Osteoblast (primary cell): ENCODE measurements around the gene ATG7. TPM values are rescaled to one million over a fixed set of nuclear protein-coding genes. Genes with fewer than 3 reads are reported as not detected.

Source experiments
- DNase-seq: peaks from one replicate; pipeline ENCODE4 v3.0.0; 2011; ENCODE audit warnings: low spot score, mixed read lengths; ENCODE audit not compliant: insufficient read length; ENCODE audit errors: missing footprints
- H2AFZ ChIP-seq: 2 replicates; pipeline ENCODE4 v1.6.0; 2011; ENCODE audit warnings: mild to moderate bottlenecking, low read length
- H3K27ac ChIP-seq: 2 replicates; pipeline ENCODE4 v1.5.1; 2011; ENCODE audit warnings: mild to moderate bottlenecking, low read depth, low read length, moderate library complexity
- H3K27me3 ChIP-seq: 2 replicates; pipeline ENCODE4 v1.6.0; 2012; ENCODE audit warnings: mild to moderate bottlenecking, control low read depth, inconsistent platforms, low read length, moderate library complexity; ENCODE audit not compliant: insufficient read depth
- H3K36me3 ChIP-seq: 2 replicates; pipeline ENCODE4 v1.5.1; 2011; ENCODE audit warnings: mild to moderate bottlenecking, low read length, control low read depth, moderate library complexity; ENCODE audit not compliant: insufficient read depth
- H3K4me1 ChIP-seq: 2 replicates; pipeline ENCODE4 v1.5.1; 2011; ENCODE audit warnings: mild to moderate bottlenecking, low read length, control low read depth, moderate library complexity; ENCODE audit not compliant: insufficient read depth
- H3K4me2 ChIP-seq: 2 replicates; pipeline ENCODE4 v1.6.0; 2011; ENCODE audit warnings: mild to moderate bottlenecking, low read length; ENCODE audit not compliant: insufficient read depth
- H3K4me3 ChIP-seq: fragments of 200-600 bp; sonication (generic); 3 replicates; pipeline ENCODE4 v1.5.1; 2012; ENCODE audit warnings: mild to moderate bottlenecking, low read length, inconsistent platforms; ENCODE audit not compliant: insufficient read depth
- H3K79me2 ChIP-seq: 2 replicates; pipeline ENCODE4 v1.6.0; 2012; ENCODE audit warnings: mild to moderate bottlenecking, low read length, control low read depth, inconsistent platforms; ENCODE audit not compliant: insufficient read depth
- H3K9me3 ChIP-seq: 2 replicates; pipeline ENCODE4 v1.5.1; 2011; ENCODE audit warnings: low read depth, low read length, control low read depth
- H4K20me1 ChIP-seq: 2 replicates; pipeline ENCODE4 v1.6.0; 2012; ENCODE audit warnings: mild to moderate bottlenecking, low read length, control low read depth; ENCODE audit not compliant: insufficient read depth
- total RNA-seq: library from RNA; depleted of rRNA; stranded (reverse); fragments of >200 nt; gene quantifications from 2 replicates; pipeline ENCODE4 v1.2.3, GENCODE V29; 2012
- TF ChIP-seq, protein P1 (sequence below): IDR thresholded peaks from 2 replicates; pipeline ENCODE4 v1.5.1; 2011; ENCODE audit warnings: mild to moderate bottlenecking, low read depth, low read length, moderate library complexity; ENCODE audit errors: extremely low read depth

The ATG7 gene
- total RNA-seq, 1 donor, result 93.4 TPM

DNA sequence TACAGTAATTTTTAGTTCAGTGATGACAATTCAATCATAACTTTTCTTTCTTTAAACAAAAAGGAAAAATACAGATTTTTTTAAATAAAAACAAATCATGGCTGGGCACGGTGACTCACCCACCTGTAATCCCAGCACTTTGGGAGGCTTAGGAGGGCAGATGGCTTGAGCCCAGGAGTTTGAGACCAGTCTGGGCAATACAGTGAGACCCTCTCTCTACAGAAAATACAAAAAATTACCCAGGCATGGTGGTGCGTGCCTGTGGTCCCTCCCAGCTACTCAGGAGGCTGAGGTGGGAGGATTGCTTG lies 25.6 kb upstream of the ATG7 start:
- DNase-seq, result no peak
- no peak overlapping the region for H3K4me3 ChIP-seq
- peak overlapping the region; percentile 1 for H3K4me2 ChIP-seq
- H3K4me1 ChIP-seq, result peaks cover 20% of the 10 kb centered on the region
- TF ChIP-seq, protein P1, sequence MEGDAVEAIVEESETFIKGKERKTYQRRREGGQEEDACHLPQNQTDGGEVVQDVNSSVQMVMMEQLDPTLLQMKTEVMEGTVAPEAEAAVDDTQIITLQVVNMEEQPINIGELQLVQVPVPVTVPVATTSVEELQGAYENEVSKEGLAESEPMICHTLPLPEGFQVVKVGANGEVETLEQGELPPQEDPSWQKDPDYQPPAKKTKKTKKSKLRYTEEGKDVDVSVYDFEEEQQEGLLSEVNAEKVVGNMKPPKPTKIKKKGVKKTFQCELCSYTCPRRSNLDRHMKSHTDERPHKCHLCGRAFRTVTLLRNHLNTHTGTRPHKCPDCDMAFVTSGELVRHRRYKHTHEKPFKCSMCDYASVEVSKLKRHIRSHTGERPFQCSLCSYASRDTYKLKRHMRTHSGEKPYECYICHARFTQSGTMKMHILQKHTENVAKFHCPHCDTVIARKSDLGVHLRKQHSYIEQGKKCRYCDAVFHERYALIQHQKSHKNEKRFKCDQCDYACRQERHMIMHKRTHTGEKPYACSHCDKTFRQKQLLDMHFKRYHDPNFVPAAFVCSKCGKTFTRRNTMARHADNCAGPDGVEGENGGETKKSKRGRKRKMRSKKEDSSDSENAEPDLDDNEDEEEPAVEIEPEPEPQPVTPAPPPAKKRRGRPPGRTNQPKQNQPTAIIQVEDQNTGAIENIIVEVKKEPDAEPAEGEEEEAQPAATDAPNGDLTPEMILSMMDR, result no peak
- H3K36me3 ChIP-seq, result no peaks in the 10 kb centered on the region
- no peak overlapping the region for H2AFZ ChIP-seq
- no peaks in the 10 kb centered on the region for H3K9me3 ChIP-seq
- H3K79me2 ChIP-seq, result peaks cover 33% of the 10 kb centered on the region
- no peaks in the 10 kb centered on the region for H3K27me3 ChIP-seq
- H4K20me1 ChIP-seq, result peaks cover 3% of the 10 kb centered on the region
- no peak overlapping the region for H3K27ac ChIP-seq

DNA sequence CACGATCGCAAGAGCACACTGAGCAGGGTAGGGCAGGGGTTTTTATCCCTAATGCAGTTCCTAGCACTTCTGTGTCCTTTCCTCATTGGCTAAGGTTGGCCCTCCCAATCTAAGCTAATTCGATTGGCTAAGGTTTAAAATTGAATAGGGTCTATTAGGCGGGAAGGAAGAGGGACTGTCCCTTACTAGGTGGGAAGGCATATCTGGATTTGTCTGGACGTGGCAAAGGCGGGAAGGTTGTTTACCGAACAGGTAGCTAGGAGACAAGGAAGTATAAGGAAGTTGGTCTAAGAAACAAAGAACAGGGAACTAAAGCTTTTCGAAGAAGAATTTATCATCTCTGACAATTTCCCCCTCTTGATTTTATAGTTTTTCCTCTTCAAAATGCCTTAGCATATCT lies 24.8 kb upstream of the ATG7 start:
- no peaks in the 10 kb centered on the region for H3K36me3 ChIP-seq
- TF ChIP-seq, protein P1, result no peak
- peaks cover 36% of the 10 kb centered on the region for H3K79me2 ChIP-seq

DNA sequence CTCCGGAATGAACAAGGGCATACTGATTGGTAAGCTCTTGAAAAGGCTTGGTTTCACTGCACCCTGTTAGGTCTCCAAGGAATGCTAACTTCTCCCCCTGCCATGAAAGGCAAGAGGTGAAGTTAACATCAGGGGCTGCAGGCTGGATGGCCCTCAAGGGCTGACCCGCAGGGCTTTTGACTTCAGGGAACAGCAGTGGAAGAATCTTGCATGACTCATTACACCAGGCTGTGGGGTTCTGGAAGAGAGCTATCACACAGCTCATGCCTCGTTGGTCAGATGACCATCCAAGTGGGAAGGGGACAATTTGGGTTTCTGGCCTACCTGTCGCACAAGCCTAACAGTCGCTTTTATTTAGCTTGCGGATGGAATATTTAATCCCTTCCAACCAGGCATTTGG lies 23.6 kb upstream of the ATG7 start:
- no peaks in the 10 kb centered on the region for H3K27me3 ChIP-seq
- TF ChIP-seq, protein P1, result no peak
- peaks cover 3% of the 10 kb centered on the region for H4K20me1 ChIP-seq
- H3K36me3 ChIP-seq, result no peaks in the 10 kb centered on the region
- H3K27ac ChIP-seq, result no peak overlapping the region
- H3K4me2 ChIP-seq, result no peak overlapping the region
- peaks cover 24% of the 10 kb centered on the region for H3K4me1 ChIP-seq
- DNase-seq, result no peak
- H3K9me3 ChIP-seq, result no peaks in the 10 kb centered on the region
- no peak overlapping the region for H3K4me3 ChIP-seq
- peaks cover 44% of the 10 kb centered on the region for H3K79me2 ChIP-seq
- no peak overlapping the region for H2AFZ ChIP-seq

More for the DNA sequence above, 24.8 kb upstream of the ATG7 start:
- Histone ChIP-seq H3K27me3 (no peaks in the 10 kb centered on the region), H3K4me3 (no peak overlapping the region), H3K9me3 (no peaks in the 10 kb centered on the region), H3K27ac (no peak overlapping the region), H2AFZ (no peak overlapping the region), H3K4me1 (peaks cover 24% of the 10 kb centered on the region), H3K4me2 (no peak overlapping the region), H4K20me1 (peaks cover 3% of the 10 kb centered on the region)
- no peak for DNase-seq

DNA sequence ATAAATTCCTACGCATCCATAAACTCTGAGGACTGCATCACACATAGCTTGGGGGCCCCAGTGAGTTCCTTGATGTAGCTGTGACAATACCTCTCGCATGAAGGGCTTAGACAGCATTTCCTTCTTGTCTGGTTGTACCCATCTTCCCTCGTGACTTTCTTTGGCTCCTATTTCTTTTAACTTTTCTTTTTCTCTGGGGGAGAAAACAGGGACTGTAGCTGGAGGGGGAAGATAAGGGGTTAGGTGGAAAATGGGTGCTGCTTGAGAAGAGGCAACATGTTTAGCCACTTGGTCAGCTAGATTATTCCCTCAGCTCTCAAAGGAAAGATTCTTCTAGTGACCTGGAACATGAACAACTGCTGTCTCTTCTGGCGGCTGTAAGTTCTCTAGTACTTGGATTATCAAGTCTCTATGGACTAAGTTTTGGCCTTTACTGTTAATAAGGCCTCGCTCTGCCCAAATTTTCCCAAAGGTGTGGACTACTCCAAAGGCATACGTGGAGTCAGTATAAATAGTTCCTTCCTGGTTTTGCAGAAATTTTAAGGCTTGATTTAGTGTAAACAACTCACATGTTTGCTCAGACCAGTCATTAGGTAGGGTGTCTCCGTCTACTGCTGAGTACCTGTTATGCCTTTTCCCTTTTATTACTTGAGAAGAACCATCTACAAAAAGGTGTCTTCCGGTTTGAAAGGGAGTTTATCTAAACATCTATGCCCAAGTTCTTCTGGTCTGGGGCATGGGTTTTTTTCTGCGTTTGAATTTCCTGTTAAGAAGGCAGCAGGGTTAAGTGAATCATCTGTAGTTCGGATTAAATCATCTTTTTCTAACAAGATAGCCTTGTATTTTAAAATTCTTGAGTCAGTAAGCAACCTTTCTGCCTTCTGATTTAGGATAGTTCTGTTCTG lies 21.0 kb upstream of the ATG7 start:
- Histone ChIP-seq H2AFZ (peak overlapping the region; percentile 61), H3K4me2 (peak overlapping the region; percentile 42)
- TF ChIP-seq, protein P1, result no peak

More for the DNA sequence above, 21.0 kb upstream of the ATG7 start:
- no peaks in the 10 kb centered on the region for H3K9me3 ChIP-seq
- no peak overlapping the region for H3K4me3 ChIP-seq
- H3K4me1 ChIP-seq, result peaks cover 19% of the 10 kb centered on the region
- DNase-seq, result no peak
- peak overlapping the region; percentile 21 for H3K27ac ChIP-seq
- peaks cover 32% of the 10 kb centered on the region for H3K79me2 ChIP-seq
- peaks cover 10% of the 10 kb centered on the region for H3K36me3 ChIP-seq
- no peaks in the 10 kb centered on the region for H3K27me3 ChIP-seq
- no peaks in the 10 kb centered on the region for H4K20me1 ChIP-seq
